ENCODE measurements around the gene RAVER2. TPM values are rescaled to one million over a fixed set of nuclear protein-coding genes. Genes with fewer than 3 reads are reported as not detected.
"Not testable (repeated sequence)": the region's sequence is repeated elsewhere in the genome, so short reads cannot be mapped to it uniquely, and the experiment has no call there.

The RAVER2 gene
- total RNA-seq, 1 experiment from 2014 or later: 20.3 TPM

DNA sequence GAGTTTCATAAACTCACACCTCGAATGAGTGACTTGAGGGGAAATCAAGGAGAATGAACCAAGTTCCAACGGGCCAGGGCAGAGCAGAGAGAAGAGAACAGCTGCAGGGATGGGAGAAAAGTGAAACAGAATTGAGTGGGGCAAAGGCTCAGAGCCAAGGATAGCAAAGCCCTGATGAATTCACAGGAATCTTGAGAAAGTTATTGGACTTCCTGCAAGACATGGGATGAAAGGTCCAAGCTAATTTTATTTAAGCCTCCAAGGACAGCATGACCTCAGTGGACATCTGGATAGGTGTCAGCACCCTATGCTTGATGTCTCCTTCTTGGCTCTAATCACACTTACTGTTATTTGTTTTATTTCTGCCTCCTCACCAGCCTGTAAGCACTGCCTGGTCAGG is 43.0 kb upstream of the RAVER2 start:
- POLR2A ChIA-PET: interaction anchor here (0.6 kb wide), 1 partner anchor 444 kb away, joined by 4 read pairs; no protein-coding TSS in a partner anchor
- CTCF ChIA-PET: no interaction called here
- H3K4me1 Mint-ChIP-seq: peaks cover 11% of the 10 kb centered on the region
- H3K9me3 Mint-ChIP-seq: peaks cover 6% of the 10 kb centered on the region
- H3K27ac Mint-ChIP-seq: no peak overlapping the region
- H3K4me3 Mint-ChIP-seq: no peak overlapping the region
- no peaks in the 10 kb centered on the region; the same call in 1 of the 2 replicates for H3K27me3 Mint-ChIP-seq (ENCODE audit: low read depth)
- DNase-seq (ENCODE audit: low spot score) (no peak), ATAC-seq (no peak)
- TF ChIP-seq TEAD4 (CRISPR knock-in tag; IDR thresholded peaks at IDR 0.05) (no peak), NFE2L1 (CRISPR knock-in tag; IDR thresholded peaks at IDR 0.05) (no peak), MXD4 (CRISPR knock-in tag; IDR thresholded peaks at IDR 0.05; ENCODE audit: borderline replicate concordance) (no peak), JUN (CRISPR knock-in tag; IDR thresholded peaks at IDR 0.05) (no peak), OVOL2 (CRISPR knock-in tag; IDR thresholded peaks at IDR 0.05; ENCODE audit: borderline replicate concordance) (no peak), USF1 (CRISPR knock-in tag; IDR thresholded peaks at IDR 0.05) (no peak), ESRRA (CRISPR knock-in tag; IDR thresholded peaks at IDR 0.05; ENCODE audit: borderline replicate concordance) (no peak), E2F5 (CRISPR knock-in tag; IDR thresholded peaks at IDR 0.05) (no peak), IRF1 (CRISPR knock-in tag; IDR thresholded peaks at IDR 0.05) (no peak)
- TF ChIP-seq, protein P1, sequence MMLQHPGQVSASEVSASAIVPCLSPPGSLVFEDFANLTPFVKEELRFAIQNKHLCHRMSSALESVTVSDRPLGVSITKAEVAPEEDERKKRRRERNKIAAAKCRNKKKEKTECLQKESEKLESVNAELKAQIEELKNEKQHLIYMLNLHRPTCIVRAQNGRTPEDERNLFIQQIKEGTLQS (CRISPR knock-in tag; conservative IDR thresholded peaks at IDR 0.05): no peak
- TF ChIP-seq, protein P2, sequence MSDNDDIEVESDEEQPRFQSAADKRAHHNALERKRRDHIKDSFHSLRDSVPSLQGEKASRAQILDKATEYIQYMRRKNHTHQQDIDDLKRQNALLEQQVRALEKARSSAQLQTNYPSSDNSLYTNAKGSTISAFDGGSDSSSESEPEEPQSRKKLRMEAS (CRISPR knock-in tag; IDR thresholded peaks at IDR 0.05): no peak
- TF ChIP-seq, protein P3, sequence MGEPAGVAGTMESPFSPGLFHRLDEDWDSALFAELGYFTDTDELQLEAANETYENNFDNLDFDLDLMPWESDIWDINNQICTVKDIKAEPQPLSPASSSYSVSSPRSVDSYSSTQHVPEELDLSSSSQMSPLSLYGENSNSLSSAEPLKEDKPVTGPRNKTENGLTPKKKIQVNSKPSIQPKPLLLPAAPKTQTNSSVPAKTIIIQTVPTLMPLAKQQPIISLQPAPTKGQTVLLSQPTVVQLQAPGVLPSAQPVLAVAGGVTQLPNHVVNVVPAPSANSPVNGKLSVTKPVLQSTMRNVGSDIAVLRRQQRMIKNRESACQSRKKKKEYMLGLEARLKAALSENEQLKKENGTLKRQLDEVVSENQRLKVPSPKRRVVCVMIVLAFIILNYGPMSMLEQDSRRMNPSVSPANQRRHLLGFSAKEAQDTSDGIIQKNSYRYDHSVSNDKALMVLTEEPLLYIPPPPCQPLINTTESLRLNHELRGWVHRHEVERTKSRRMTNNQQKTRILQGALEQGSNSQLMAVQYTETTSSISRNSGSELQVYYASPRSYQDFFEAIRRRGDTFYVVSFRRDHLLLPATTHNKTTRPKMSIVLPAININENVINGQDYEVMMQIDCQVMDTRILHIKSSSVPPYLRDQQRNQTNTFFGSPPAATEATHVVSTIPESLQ (CRISPR knock-in tag; IDR thresholded peaks at IDR 0.05): no peak
- TF ChIP-seq, protein P4, sequence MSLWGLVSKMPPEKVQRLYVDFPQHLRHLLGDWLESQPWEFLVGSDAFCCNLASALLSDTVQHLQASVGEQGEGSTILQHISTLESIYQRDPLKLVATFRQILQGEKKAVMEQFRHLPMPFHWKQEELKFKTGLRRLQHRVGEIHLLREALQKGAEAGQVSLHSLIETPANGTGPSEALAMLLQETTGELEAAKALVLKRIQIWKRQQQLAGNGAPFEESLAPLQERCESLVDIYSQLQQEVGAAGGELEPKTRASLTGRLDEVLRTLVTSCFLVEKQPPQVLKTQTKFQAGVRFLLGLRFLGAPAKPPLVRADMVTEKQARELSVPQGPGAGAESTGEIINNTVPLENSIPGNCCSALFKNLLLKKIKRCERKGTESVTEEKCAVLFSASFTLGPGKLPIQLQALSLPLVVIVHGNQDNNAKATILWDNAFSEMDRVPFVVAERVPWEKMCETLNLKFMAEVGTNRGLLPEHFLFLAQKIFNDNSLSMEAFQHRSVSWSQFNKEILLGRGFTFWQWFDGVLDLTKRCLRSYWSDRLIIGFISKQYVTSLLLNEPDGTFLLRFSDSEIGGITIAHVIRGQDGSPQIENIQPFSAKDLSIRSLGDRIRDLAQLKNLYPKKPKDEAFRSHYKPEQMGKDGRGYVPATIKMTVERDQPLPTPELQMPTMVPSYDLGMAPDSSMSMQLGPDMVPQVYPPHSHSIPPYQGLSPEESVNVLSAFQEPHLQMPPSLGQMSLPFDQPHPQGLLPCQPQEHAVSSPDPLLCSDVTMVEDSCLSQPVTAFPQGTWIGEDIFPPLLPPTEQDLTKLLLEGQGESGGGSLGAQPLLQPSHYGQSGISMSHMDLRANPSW (CRISPR knock-in tag; conservative IDR thresholded peaks at IDR 0.05; ENCODE audit: low read depth): no peak
- TF ChIP-seq, protein P5, sequence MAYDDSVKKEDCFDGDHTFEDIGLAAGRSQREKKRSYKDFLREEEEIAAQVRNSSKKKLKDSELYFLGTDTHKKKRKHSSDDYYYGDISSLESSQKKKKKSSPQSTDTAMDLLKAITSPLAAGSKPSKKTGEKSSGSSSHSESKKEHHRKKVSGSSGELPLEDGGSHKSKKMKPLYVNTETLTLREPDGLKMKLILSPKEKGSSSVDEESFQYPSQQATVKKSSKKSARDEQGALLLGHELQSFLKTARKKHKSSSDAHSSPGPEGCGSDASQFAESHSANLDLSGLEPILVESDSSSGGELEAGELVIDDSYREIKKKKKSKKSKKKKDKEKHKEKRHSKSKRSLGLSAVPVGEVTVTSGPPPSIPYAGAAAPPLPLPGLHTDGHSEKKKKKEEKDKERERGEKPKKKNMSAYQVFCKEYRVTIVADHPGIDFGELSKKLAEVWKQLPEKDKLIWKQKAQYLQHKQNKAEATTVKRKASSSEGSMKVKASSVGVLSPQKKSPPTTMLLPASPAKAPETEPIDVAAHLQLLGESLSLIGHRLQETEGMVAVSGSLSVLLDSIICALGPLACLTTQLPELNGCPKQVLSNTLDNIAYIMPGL (CRISPR knock-in tag; IDR thresholded peaks at IDR 0.05): no peak
- H3K36me3 Mint-ChIP-seq: no peaks in the 10 kb centered on the region

DNA sequence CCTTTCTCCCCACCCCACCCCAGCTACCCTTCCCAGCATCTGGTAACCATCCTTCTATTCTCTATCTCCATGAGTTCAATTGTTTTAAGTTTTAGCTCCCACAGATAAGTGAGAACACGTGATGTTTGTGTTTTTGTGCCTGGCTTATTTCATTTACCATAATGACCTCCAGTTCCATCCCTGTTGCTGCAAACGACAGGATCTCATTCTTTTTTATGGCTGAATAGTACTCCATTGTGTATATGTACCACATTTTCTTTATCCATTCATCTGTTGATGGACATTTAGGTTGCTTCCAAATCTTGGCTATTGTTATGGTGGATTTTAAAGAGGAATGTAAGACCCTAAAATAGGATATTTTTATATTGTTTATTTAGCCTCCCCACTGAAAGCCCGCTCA is 42.2 kb upstream of the RAVER2 start:
- H3K4me1 Mint-ChIP-seq: peaks cover 11% of the 10 kb centered on the region
- H3K27ac Mint-ChIP-seq; DNase-seq (ENCODE audit: low spot score); CTCF ChIA-PET; H3K36me3 Mint-ChIP-seq; POLR2A ChIA-PET; H3K9me3 Mint-ChIP-seq; ATAC-seq; H3K27me3 Mint-ChIP-seq (ENCODE audit: low read depth); H3K4me3 Mint-ChIP-seq: not testable (repeated sequence)
